HEK293 (cell line): ENCODE data around the gene FAM200B.

Experiments
- CTCF ChIA-PET: fragments of 350-600 bp; formaldehyde crosslinking; extraction: SDS; loops from one replicate; lab custom pipeline; 2021; ENCODE audit warnings: antibody characterized with exemption; lab: Yijun Ruan, JAX
- POLR2A ChIA-PET: fragments of 300-600 bp; formaldehyde crosslinking; extraction: SDS; loops from one replicate; lab custom pipeline; 2020; ENCODE audit warnings: antibody characterized with exemption, inconsistent platforms; lab: Yijun Ruan, JAX
- H3K27ac ChIP-seq: fragments of 200-500 bp; sonication (Bioruptor generic); 2 replicates; pipeline ENCODE4 v1.5.1; 2014; ENCODE audit warnings: low read depth, low read length, control low read depth, inconsistent platforms; ENCODE audit errors: extremely low read depth
- H3K36me3 ChIP-seq, 2 experiments: fragments of 200-500 bp in 1 of 2; sonication (Bioruptor generic) in 1 of 2; 1 replicate in 1 of 2; 2 replicates in 1 of 2; pipeline ENCODE4 v1.5.1; 2014 to 2017; ENCODE audit warnings: inconsistent platforms in 2 of 2, low read length in 2 of 2; ENCODE audit not compliant: control insufficient read depth in 2 of 2, insufficient read depth in 1 of 2
- H3K4me1 ChIP-seq: fragments of 200-500 bp; sonication (Bioruptor generic); 2 replicates; pipeline ENCODE4 v1.5.1; 2014; ENCODE audit warnings: mild to moderate bottlenecking, low read length, inconsistent platforms; ENCODE audit not compliant: control insufficient read depth, insufficient read depth
- H3K4me3 ChIP-seq: 2 replicates; pipeline ENCODE4 v1.5.1; 2011; ENCODE audit warnings: low read depth, mild to moderate bottlenecking, control low read depth, low read length, moderate library complexity
- H3K9me3 ChIP-seq: fragments of 200-500 bp; sonication (Bioruptor generic); 2 replicates; pipeline ENCODE4 v1.5.1; 2014; ENCODE audit warnings: low read depth, low read length, inconsistent platforms; ENCODE audit not compliant: control insufficient read depth, insufficient read depth
- ELK4 ChIP-seq: IDR thresholded peaks from 2 replicates; pipeline ENCODE4 v1.6.1; 2011; ENCODE audit warnings: mild to moderate bottlenecking, low read depth, low read length, borderline replicate concordance
- GLI4 ChIP-seq: fragments of 450-650 bp; formaldehyde crosslinking; IDR thresholded peaks from 2 replicates; pipeline ENCODE4 v1.5.1; 2016; ENCODE audit warnings: missing biosample characterization, missing genetic modification characterization
- GLIS2 ChIP-seq: fragments of 450-650 bp; formaldehyde crosslinking; IDR thresholded peaks from 2 replicates; pipeline ENCODE4 v1.5.1; 2016; ENCODE audit warnings: missing biosample characterization, missing genetic modification characterization
- HOXA7 ChIP-seq: sonication (generic); formaldehyde crosslinking; IDR thresholded peaks from 2 replicates; pipeline ENCODE4 v1.8.1; 2022; ENCODE audit warnings: missing genetic modification reagents, borderline replicate concordance
- PRDM10 ChIP-seq: fragments of 450-650 bp; formaldehyde crosslinking; IDR thresholded peaks from 2 replicates; pipeline ENCODE4 v1.5.1; 2016; ENCODE audit warnings: missing biosample characterization, missing genetic modification characterization
- RBAK ChIP-seq: fragments of 450-650 bp; formaldehyde crosslinking; IDR thresholded peaks from 2 replicates; pipeline ENCODE4 v1.5.1; 2016; ENCODE audit warnings: missing biosample characterization, missing genetic modification characterization
- TSHZ1 ChIP-seq: fragments of 450-650 bp; formaldehyde crosslinking; IDR thresholded peaks from 2 replicates; pipeline ENCODE4 v1.5.1; 2016; ENCODE audit warnings: missing biosample characterization, missing genetic modification characterization, borderline replicate concordance
- WT1 ChIP-seq: fragments of 450-650 bp; formaldehyde crosslinking; IDR thresholded peaks from 2 replicates; pipeline ENCODE4 v1.5.1; 2016; ENCODE audit warnings: missing biosample characterization, missing genetic modification characterization
- ZBTB21 ChIP-seq: fragments of 450-650 bp; formaldehyde crosslinking; IDR thresholded peaks from 2 replicates; pipeline ENCODE4 v1.5.1; 2017; ENCODE audit warnings: missing biosample characterization, missing genetic modification characterization
- ZNF112 ChIP-seq: fragments of 450-650 bp; formaldehyde crosslinking; IDR thresholded peaks from 2 replicates; pipeline ENCODE4 v1.5.0; 2017; ENCODE audit warnings: missing biosample characterization, missing genetic modification characterization
- ZNF138 ChIP-seq: fragments of 450-650 bp; formaldehyde crosslinking; IDR thresholded peaks from 2 replicates; pipeline ENCODE4 v1.5.1; 2016; ENCODE audit warnings: missing biosample characterization, missing genetic modification characterization, borderline replicate concordance
- ZNF146 ChIP-seq: fragments of 450-650 bp; formaldehyde crosslinking; IDR thresholded peaks from 2 replicates; pipeline ENCODE4 v1.5.1; 2016; ENCODE audit warnings: missing biosample characterization, missing genetic modification characterization
- ZNF157 ChIP-seq: fragments of 450-650 bp; formaldehyde crosslinking; IDR thresholded peaks from 2 replicates; pipeline ENCODE4 v1.5.1; 2016; ENCODE audit warnings: missing biosample characterization, missing genetic modification characterization
- ZNF18 ChIP-seq: fragments of 450-650 bp; formaldehyde crosslinking; IDR thresholded peaks from 2 replicates; pipeline ENCODE4 v1.5.1; 2016; ENCODE audit warnings: missing biosample characterization, missing genetic modification characterization
- ZNF211 ChIP-seq: fragments of 450-650 bp; formaldehyde crosslinking; IDR thresholded peaks from 2 replicates; pipeline ENCODE4 v1.5.1; 2016; ENCODE audit warnings: low read depth, missing biosample characterization, missing genetic modification characterization
- ZNF221 ChIP-seq: fragments of 450-650 bp; formaldehyde crosslinking; IDR thresholded peaks from 2 replicates; pipeline ENCODE4 v1.5.1; 2017; ENCODE audit warnings: missing biosample characterization, missing genetic modification characterization, borderline replicate concordance
- ZNF274 ChIP-seq, 2 experiments: fragments of 200-500 bp in 1 of 2; fragments of 450-650 bp in 1 of 2; sonication (Bioruptor generic) in 1 of 2; formaldehyde crosslinking in 1 of 2; IDR thresholded peaks; 2 replicates each; pipeline versions ENCODE4 v1.5.1 to v1.6.1; 2014 to 2016; ENCODE audit warnings: borderline replicate concordance in 1 of 2, inconsistent platforms in 1 of 2, low read length in 1 of 2, missing biosample characterization in 1 of 2, missing genetic modification characterization in 1 of 2
- ZNF311 ChIP-seq: fragments of 450-650 bp; formaldehyde crosslinking; IDR thresholded peaks from 2 replicates; pipeline ENCODE4 v1.5.1; 2017; ENCODE audit warnings: missing biosample characterization, missing genetic modification characterization, borderline replicate concordance
- ZNF37A ChIP-seq: fragments of 450-650 bp; IDR thresholded peaks from 2 replicates; pipeline ENCODE4 v1.5.1; 2018; ENCODE audit warnings: missing biosample characterization, missing genetic modification characterization
- ZNF394 ChIP-seq: fragments of 450-650 bp; formaldehyde crosslinking; IDR thresholded peaks from 2 replicates; pipeline ENCODE4 v1.5.1; 2016; ENCODE audit warnings: missing biosample characterization, missing genetic modification characterization, mild to moderate bottlenecking, moderate library complexity, borderline replicate concordance
- ZNF501 ChIP-seq: fragments of 450-650 bp; formaldehyde crosslinking; IDR thresholded peaks from 2 replicates; pipeline ENCODE4 v1.5.1; 2016; ENCODE audit warnings: missing biosample characterization, missing genetic modification characterization
- ZNF521 ChIP-seq: fragments of 450-650 bp; formaldehyde crosslinking; IDR thresholded peaks from 2 replicates; pipeline ENCODE4 v1.5.1; 2017; ENCODE audit warnings: missing biosample characterization, mild to moderate bottlenecking, missing genetic modification characterization
- ZNF600 ChIP-seq: fragments of 450-650 bp; formaldehyde crosslinking; IDR thresholded peaks from 2 replicates; pipeline ENCODE4 v1.5.1; 2016; ENCODE audit warnings: missing biosample characterization, missing genetic modification characterization
- ZNF623 ChIP-seq: fragments of 450-650 bp; formaldehyde crosslinking; IDR thresholded peaks from 2 replicates; pipeline ENCODE4 v1.5.1; 2016; ENCODE audit warnings: missing biosample characterization, missing genetic modification characterization
- ZNF629 ChIP-seq: fragments of 450-650 bp; formaldehyde crosslinking; IDR thresholded peaks from 2 replicates; pipeline ENCODE4 v1.5.1; 2017; ENCODE audit warnings: missing biosample characterization, missing genetic modification characterization
- ZNF777 ChIP-seq: fragments of 450-650 bp; formaldehyde crosslinking; IDR thresholded peaks from 2 replicates; pipeline ENCODE4 v1.5.1; 2017; ENCODE audit warnings: missing biosample characterization, missing genetic modification characterization, borderline replicate concordance

The FAM200B gene

GRCh38 chr4:15665753-15666365, 15.8 kb upstream of the FAM200B start:
- no peaks in the 10 kb centered on the region for H3K9me3 ChIP-seq
- CTCF ChIA-PET = interaction anchor here (0.8 kb wide), 1 partner anchor 56 kb away, joined by 3 read pairs; no protein-coding TSS in a partner anchor
- no peak overlapping the region for H3K4me3 ChIP-seq
- no peak overlapping the region for H3K27ac ChIP-seq
- TF ChIP-seq ZNF274 (IDR thresholded peaks at IDR 0.05; ENCODE audit: low read length) = no peak
- TF ChIP-seq ZNF274 (tag by site-specific recombination; IDR thresholded peaks at IDR 0.05; ENCODE audit: borderline replicate concordance) = no peak
- no peak for TF ChIP-seq ZNF394 (tag by site-specific recombination)
- no peak for TF ChIP-seq ZNF18
- no peak for TF ChIP-seq ZNF37A (tag by site-specific recombination)
- no peak for TF ChIP-seq ZNF311 (tag by site-specific recombination)
- TF ChIP-seq ZNF623 (tag by site-specific recombination) = no peak
- no peak for TF ChIP-seq ZNF112 (tag by site-specific recombination)
- TF ChIP-seq ZNF777 = no peak
- no peak for TF ChIP-seq GLIS2 (tag by site-specific recombination)
- TF ChIP-seq ZNF146 (tag by site-specific recombination) = no peak
- TF ChIP-seq TSHZ1 (tag by site-specific recombination) = no peak
- POLR2A ChIA-PET = interaction anchor here (1.4 kb wide), 1 partner anchor 16 kb away, joined by 4 read pairs; the partner anchor contains the start of gene FAM200B
- no peaks in the 10 kb centered on the region for H3K4me1 ChIP-seq
- peaks cover 0 to 20% of the 10 kb centered on the region in 2 experiments; a peak in 1 of 3 replicates for H3K36me3 ChIP-seq

DNA sequence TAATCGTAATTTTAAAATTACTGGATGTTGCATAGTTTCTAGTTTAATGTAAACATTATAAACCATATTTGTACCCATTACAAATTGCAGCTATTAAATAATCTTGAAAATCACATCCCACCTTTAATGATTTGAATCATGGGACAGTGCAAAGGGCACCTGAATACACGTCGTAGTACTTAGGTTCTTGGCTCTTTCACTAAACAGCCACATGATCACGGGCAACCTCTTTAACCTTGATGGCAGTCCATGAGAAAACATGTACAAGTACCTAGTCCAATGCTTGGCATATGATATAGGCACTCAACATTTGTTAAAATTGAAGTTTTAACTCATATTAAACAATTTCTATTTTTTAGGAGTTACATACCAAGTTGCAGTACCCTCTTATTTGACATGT, 14.6 kb upstream of the FAM200B start:
- ChIA-PET CTCF (no interaction called here), POLR2A (interaction anchor here (1.4 kb wide), 1 partner anchor 15 kb away, joined by 4 read pairs; the partner anchor contains the start of gene FAM200B)
- Histone ChIP-seq H3K9me3 (no peaks in the 10 kb centered on the region), H3K27ac (no peak overlapping the region), H3K4me3 (no peak overlapping the region), H3K4me1 (no peaks in the 10 kb centered on the region), H3K36me3 (peaks cover 0 to 21% of the 10 kb centered on the region in 2 experiments; a peak in 1 of 3 replicates)
- TF ChIP-seq ZNF501 (no peak), ZNF211 (tag by site-specific recombination) (no peak), GLI4 (tag by site-specific recombination) (no peak), ZNF600 (tag by site-specific recombination) (no peak), ZBTB21 (tag by site-specific recombination) (no peak), ZNF157 (no peak), ZNF629 (no peak), WT1 (no peak), PRDM10 (no peak), HOXA7 (no peak), ZNF521 (tag by site-specific recombination) (no peak), ZNF138 (tag by site-specific recombination) (no peak), ZNF221 (tag by site-specific recombination) (no peak), ELK4 (no peak), RBAK (tag by site-specific recombination) (no peak), ZNF623 (tag by site-specific recombination) (no peak)
